CD4-positive, alpha-beta T cell treated with Interleukin-6 at 100 ng/mL for 8 hours (primary cell): Measurements from ENCODE around the gene ROR2.

Experiments
- DNase-seq: peaks from one replicate; pipeline ENCODE4 v3.0.0-alpha.2; 2020; ENCODE audit warnings: mixed read lengths, low spot score

ROR2 gene

DNA sequence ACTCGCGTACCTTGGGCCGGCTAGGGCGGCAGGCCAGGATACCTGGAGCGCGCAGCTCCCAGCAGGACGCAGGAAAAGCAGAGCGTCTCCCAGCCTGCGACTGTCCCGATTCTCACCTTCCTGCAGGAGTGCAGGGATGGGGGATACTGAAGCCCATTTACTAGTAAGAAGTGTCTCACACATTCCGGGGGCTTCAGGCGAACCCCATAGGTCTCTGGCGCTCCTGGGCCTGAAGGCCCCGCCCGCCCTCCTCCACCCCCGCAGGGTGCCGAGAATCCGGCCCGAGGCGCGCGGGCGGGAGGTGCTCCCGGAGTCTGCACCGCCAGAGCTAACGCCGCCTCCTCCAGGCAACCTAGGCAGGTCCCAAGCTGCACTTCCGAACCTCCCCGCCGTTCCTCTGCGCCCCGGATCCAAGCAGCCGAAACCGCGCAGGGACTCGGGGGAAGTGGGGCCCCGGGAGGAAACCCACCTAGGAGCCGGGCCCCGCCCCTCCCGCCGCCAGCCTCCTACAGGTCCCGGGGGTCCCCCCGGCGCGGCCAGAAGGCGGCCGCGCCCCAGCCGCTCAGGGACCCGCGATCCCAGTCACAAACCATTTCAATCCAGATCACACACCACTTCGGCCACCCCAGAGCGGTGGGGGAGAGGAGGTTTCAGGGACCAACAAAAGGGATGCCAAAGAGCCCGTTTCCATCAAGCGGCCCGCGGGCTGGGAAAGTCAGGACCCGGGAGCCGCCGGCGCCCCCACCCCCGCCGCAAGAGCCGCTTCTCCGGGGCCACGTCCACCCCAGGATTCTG, 1.2 kb downstream of the ROR2 start:
- DNase-seq: no peak

DNA sequence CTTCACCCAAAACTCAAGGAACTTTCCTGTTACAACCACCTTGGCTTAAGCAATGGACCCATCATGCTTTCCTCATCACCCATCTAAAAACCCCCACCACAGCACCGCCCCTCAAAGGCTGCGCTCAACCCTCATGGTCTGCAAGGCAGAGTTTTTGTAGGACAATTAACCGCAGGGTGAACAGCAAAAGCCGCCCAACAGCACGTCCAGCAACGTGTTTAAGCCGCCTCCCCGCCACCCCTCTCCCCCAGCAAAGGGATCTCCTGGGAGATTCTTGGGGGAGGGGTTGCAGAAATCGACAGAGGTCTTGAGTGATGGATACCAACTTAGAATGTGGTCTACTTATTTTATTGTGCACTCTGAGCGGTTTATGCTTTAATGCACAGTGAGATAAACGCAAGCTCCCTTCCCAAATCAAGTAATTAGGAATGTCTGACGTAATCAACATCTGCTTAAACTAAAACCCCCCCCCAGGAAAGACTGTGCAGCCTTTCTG, 1.9 kb downstream of the ROR2 start:
- DNase-seq: no peak

DNA sequence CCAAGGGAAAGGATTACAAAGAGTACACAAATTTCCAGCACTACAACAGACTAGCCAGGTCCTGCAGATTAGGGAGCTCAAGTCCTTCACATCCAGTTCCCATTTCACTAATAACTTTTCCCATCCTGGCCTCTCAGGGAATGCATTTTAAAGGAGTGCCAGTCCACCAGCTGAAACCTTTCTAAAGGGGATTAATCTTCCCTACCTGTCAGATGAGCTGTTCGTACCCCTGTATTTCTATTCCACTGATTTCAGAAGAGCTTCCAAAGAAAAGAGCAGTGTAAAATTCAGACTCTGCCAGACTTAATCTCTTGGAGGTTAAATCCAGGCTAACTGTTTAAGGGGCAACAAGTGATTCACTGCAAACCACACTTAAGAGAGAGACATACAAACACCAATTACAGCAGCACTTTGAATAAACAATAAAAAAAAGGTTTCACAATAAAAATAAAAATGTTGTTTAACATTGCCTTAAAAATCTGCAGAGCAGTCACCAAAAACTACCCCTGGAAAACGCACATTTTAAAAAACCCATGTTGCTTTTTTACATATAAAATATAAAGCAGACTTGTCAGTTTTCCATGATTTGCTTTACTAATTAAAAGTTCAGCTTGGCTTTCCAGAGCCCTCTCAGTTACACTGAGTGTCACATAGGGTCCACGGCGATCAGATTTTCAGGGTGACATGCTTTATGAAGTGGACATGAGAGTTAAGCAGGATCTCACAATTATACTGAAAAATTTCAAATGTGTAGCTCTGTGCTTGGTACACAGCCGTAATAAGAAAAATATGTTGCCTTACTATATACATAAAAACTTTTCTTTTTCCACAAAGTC, 3.2 kb downstream of the ROR2 start:
- DNase-seq: no peak

DNA sequence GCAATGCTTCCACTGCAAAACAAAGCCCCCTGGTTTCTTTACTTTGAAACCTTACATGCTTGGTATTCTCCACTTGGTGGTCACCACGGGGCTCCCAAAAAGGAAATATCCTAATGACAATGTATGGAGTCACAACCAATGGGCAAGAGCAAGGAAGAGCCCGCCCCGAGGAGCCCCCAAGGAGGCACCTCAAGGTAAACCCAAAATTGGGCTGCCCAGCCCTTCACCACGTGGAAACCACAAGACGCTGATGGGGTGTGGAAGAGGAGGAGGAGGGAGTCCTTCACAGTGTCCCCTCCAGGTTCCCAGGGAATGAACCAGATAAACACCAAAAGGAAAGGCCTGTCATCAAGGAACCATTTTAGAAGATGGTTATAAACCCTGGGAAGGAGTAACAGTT, 3.8 kb downstream of the ROR2 start:
- DNase-seq: no peak

DNA sequence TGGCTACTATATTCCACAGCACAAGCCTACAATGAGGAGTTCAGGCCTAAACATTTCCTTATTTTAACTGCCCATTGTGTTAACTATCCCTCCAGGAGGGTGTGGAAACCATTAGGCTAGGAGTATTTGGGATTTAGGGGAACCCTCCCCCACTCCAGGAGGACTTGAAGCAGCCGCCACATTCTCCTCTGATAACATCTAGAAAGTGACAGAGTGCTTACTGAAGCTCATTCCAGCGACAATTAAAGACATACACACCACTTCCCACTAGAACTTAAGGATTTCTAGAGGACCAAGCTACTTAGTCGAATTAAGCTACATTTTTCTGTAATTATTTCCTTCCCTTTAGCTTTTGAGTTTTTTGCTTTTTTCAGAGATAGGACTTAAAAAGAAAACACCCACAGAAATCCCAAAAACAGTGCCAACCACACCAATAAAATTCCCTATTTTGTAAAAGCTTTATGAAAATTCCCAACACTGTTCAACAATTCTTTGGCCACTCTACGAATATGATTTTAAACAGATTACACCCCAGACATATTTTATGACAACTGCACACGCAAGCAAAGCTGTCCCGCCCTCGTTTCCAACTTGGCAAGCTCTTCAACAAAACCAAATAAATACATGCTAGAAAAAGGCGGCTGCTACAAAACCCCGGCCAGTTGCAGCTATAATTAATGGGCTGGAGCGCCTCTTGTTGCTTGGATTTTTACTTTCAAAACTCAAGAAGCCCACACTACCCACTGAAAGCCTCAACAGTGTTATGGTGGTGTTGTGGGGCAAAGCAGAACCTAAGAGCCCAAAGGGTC, 4.5 kb downstream of the ROR2 start:
- DNase-seq: no peak

DNA sequence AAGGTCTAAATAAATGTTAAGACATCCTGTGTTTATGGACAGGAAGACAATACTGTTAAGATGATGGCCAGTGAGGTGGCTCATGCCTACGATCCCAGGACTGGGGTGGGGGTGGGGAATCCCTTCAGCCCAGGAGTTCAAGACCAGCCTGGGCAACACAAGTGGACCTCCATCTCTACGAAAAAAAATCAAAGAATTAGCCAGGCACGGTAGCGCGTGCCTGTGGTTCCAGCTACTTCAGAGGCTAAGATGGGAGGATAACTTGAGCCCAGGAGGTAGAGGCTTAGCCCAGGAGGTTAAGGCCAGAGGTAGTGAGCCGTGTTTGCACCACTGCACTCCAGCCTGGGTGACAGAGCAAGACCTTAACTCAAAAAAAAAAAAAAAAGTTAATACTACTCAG, 5.3 kb downstream of the ROR2 start:
- DNase-seq: no peak

DNA sequence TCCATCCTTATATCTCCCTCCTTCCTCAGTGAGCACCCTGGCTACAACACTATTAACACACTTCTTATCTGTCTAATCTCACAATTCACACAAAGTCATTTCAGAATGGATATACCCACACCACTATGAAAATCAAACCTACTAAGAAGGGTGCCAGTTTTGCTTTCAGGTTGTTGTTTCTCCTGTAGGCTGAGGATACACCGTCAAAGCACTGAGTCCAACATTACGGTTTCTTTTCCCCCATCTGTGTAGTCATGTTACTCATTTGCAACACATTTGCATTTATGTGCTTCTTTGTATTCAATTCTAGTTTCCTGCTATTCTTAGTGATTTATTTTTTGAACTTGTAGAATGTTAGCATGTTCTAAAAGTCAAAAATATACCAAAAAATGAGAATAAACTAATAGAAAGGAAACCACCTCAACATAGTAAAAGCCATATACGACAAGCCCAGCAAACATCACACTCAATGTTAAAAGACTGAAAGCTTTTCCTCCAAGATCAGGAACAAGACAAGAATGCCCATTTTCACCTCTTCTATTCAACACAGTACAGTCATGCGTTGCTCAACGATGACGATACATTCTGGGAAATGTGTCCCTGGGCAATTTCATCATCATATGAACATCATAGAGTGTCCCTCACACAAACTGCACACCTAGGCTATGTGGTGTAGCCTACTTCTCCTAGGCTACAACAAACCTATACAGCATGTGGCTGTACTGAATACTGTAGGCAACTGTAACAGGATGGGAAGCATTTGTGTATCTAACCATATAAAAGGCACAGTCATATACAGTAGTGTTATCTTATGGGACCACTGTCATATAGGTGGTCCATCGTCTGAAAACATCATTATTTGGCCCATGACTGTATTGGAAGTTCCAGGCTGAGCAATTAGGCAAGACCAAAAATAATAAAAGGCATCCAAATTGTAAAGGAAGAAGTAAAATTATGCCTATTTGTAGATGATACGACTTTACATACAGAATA, 6.3 kb downstream of the ROR2 start:
- DNase-seq: no peak

DNA sequence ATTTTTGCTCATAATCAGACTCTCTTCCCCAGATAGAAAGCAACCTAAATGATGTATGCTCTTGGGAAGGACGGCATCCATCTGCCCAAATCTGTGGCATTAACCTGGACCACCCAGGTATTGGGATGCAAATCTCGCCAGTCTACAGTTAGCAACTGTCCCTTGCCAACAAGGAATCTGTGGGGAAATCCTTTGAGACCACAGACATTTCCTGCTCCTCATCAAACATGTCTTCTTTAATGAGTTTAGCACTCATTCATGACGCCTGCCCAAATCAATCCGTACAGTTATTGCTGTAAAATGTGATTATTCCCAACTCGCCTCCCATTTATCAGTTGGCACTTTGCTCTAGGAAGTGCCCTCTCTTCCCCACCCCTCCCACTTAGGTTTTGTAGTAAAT, 7.8 kb downstream of the ROR2 start:
- DNase-seq: no peak

DNA sequence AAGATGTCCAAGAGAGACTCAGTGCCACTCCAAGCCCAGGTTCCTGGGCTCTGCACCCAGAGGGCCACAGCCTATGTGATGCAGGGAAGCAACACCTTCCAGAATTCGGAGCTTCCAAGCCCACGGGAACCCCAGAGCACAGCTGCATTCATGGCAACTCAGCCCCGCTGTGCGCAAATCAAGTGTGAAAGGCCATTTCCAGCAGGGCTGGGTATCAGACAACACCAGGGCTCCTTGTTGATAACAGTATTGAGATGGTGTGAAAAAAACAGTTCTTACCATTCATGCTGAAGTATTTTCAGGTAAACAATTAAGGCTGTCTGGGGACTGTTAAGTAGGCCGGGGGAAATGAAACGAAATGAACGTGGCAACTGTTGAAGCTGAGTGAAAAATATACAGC, 10.1 kb downstream of the ROR2 start:
- DNase-seq: no peak

DNA sequence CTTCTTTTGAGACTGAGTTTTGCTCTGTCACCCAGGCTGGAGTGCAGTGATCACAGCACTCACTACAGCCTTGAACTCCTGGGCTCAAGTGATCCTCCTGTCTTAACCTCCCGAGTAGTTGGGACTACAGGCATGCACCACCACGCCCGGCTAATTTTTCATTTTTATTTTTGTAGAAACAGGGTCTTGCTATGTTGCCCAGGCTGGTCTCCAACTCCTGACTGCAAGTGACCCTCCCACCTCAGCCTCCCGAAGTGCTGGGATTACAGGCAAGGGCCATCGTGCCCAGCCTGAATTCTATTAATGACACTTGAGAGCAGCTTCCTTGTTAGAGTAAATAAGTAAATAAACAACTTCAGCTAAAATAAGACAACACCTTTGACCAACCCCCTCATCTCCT, 12.3 kb downstream of the ROR2 start:
- DNase-seq: no peak

DNA sequence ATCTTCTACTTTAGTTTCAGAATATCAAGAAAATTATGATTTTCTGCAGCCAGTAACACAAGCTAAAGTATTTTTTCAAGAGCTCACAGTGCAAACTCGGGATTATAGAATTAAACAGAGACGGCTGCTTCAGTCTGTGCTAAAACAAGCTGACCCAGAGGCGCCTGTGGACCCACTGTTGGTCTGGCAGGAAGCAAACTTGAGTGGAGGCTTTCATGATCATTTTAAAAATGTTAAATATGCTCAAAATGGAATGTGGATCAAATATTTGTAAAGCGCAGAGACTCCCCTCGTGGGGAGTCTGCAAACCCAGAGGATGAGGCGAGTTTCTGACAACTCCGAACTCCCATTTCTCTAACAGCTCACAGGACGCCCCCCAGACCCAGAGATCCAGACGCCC, 13.0 kb downstream of the ROR2 start:
- DNase-seq: no peak

DNA sequence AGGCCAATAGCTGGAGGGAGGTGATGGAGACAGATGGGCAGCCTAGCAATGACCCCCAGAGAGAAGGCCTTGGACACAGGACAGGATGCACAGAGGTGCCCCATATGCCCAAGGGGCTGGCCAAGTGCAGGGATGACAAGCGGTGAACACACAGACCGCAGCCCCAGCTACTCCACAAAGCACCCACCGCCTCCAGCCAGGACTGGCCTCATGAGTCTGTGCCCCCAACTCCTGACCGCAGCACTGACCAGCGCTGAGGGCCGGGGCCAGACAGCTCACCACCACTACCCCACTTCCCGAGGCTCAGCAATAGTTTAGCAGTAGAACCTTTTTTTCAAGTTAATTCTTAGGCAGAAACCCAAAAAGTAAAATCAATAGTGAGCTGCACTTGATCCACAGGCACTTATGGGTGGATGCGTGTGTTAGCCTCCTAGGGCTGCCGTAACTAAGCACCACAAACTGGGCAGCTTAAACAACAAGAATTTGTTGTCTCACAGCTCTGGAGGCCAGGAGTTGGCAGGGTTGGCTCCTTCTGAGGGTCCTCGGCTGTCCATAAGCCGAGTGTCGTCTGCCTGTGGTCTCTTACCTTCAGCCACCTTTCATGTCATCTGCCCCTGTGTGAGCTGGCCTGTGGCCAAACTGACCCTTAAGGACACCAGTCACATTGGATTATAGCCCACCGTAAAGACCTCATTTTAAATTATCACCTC, 14.1 kb downstream of the ROR2 start:
- no peak for DNase-seq

DNA sequence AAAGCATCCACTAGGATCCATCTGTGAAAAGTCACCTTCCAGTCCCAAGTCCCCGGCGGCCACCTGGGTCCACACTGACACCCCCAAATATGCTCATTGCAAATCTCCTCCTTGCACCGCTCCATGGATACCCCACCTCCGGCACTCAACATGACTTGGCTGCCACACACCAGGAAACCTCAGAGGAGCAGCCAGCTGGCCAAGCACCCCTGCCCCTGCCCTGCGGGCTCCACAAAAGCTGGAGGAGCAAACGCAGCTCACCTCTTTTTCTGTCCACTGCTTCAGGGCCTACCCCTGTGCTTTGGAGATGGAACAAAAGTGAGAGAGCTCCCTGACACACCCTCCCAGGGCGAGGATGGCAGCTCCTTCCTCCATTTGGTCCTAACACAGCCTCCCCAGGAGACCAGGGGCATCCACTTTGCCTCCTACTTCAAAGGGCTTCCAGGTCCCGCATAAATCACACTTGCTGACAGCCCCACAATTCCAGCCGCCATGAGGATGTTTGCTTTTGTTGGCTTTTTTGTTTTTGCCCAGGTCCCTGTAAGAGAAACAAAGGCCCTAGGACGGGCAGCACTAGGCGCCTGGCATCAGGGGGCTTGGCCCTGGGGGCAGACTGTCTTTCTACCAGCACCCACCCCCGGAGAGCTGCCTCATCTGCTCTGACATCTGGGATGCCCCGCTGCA, 14.8 kb downstream of the ROR2 start:
- no peak for DNase-seq

DNA sequence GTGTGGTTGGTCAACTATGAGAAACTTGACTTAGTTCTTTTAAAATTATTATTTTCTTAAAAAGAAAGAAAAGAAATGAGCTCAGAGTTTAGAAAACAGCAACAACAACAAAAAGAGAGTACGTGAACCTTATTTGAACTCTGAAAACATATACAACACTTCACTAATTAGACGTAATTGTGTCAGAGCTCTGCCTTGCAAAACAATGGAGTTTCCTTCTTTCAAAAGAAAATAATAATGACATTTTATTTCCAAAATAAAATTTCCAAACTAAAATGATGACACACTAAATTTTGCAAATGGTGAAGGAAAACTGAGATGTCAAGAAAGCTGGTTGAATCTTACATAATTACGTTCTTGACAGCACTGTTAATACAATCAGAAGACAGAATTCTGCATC, 15.4 kb downstream of the ROR2 start:
- no peak for DNase-seq

DNA sequence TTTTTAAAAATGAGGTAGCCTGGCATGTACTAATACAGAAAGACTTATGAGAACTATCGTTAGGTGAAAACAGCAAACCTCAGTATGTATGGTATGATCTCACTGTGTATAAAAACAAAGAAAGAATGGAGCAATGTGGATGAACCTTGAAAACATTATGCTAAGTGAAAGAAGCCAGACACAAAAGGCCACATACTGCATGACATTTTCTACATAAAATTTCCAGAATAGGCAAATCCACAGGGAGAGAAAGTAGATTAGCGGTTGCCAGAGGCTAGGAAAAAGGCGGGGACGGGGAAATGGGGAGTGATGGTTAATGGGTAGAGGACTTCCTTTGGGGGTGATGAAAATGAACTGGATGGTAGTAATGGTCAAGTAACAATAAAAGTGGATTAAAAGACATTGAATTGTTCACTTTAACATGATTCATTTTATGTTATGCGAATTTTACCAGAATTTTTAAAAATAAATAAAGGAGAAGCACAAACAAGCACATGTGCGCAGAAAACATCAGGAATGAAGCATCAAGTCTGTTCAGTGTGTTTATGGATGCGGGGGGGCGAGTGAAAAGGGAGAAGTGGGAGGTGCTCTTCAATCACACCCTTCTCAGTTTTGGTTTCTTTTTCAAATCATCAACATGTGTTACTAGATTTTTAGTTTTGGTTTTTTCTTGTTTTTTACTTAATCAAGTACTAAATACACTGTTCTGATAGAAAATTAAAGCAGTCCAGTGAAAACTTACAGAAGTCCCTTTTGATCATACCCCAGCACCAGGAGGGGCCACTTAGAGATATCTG, 16.3 kb downstream of the ROR2 start:
- no peak for DNase-seq

DNA sequence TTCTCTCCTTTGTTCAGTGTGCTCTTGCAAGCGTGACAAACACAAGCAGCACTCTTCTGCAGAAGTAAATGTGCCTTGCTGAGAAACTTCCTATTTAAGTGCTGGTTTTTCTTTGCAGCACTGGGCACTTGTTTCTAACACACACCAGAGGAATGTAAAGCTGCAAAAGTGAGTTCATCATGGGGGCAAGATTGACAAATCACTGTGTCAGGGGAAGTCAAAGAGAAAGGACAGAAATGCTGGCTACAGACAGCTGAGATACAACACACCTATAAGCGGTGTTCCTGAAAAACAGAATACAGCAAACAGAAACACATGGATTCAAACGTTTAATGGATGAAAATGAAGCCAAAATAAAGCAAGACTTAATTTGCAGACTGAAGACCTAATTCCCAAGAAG, 19.6 kb downstream of the ROR2 start:
- no peak for DNase-seq

DNA sequence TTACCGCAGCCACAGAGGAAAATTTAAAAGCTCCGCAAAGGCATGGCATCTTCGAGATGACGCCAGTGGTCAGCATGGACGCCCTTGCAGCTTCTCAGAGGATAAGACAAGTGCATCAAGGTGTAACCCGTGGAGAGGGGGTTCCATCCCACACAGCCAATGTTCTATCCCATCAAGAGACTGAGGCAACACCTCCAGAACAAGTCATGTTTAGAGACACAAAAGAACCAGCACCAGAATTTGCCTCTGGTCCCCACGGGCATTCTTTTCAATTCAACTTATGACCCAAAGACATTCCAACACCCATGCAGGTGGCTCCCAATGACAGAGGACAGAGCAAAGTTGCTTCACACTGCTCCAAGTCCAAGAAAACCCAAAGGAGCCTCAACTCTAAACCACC, 20.7 kb downstream of the ROR2 start:
- no peak for DNase-seq

DNA sequence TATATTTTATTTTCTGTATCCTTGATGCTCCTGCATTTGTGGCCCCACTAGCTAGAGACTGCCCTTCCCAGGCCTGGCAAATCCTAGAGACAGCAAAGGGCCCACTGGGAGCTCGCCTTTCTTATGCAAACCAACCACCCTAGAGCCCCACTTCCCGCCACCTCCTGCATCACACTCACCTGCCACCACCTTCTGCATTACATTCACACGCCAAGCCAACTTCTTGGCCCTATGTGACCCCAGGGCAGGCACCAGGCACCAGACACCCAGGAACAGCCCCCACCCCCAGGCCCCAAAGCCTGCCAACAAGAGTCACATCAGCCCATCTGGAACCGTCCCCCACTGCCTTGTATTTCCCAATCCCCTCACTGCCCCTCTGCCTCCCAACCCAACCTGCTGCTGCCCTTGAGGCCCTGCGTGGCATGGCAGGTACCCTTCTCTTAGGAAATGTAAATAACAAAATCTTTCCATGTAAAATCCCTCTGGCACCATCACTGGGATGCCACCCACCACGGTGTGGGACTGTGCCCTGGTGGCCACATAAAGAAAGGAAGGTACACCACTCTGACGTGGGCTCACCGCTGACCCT, 22.0 kb downstream of the ROR2 start:
- DNase-seq: no peak

DNA sequence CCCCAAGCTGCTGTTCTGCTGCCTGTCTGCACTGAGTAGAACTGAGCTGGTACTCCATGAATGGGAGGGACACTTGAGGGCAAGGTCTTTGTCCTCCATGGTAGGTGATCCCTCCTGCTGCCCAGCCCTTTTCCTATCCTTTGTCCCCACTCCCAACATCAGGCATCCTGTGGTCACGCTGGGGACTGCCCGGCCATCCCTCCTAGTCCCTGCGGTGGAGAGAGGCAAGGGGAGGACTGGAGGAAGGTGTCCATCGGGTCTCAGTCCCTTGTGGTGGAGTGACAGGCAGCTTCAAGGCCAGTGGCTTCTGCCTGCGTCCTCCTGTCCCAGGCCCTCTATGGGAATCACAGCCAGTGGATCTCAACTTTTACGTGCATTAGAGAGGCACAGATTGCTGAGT, 25.9 kb downstream of the ROR2 start:
- DNase-seq: no peak
